Activated CD8-positive, alpha-beta memory T cell treated with anti-CD3 and anti-CD28 coated beads, Interleukin-2, amount 10 ng/mL, durations not matched to agents 7 days and 5 days (primary cell): Measurements from ENCODE around the gene NDFIP2. TPM values are rescaled to one million over a fixed set of nuclear protein-coding genes. Genes with fewer than 3 reads are reported as not detected.

Experiments used
- ATAC-seq: fragments of 150-1000 bp; cut with Tn5 transposase; one replicate; pipeline ENCODE4 v1.10.0; 2021; ENCODE audit warnings: moderate library complexity
- CTCF ChIA-PET: fragments of 350-600 bp; sonication (Branson Sonifier 250); formaldehyde crosslinking; loops from one replicate; lab custom pipeline; 2021; ENCODE audit warnings: antibody characterized with exemption; lab: Charles Lee
- DNase-seq: peaks from one replicate; pipeline ENCODE4 v3.0.0-alpha.2; 2020
- H3K27ac Mint-ChIP-seq: one replicate; pipeline ENCODE4 v1.8.0; 2021; ENCODE audit warnings: mild to moderate bottlenecking, mixed read lengths
- H3K27me3 Mint-ChIP-seq: one replicate; pipeline ENCODE4 v1.8.0; 2021; ENCODE audit warnings: mixed read lengths
- H3K36me3 Mint-ChIP-seq: one replicate; pipeline ENCODE4 v1.8.0; 2021; ENCODE audit warnings: mild to moderate bottlenecking, mixed read lengths
- H3K4me1 Mint-ChIP-seq: one replicate; pipeline ENCODE4 v1.8.0; 2021; ENCODE audit warnings: mixed read lengths
- H3K4me3 Mint-ChIP-seq: one replicate; pipeline ENCODE4 v1.8.0; 2021; ENCODE audit warnings: mild to moderate bottlenecking, moderate library complexity, mixed read lengths
- H3K9me3 Mint-ChIP-seq: one replicate; pipeline ENCODE4 v1.8.0; 2022; ENCODE audit warnings: low read depth, mixed read lengths
- total RNA-seq, 2 experiments: library from RNA; stranded (reverse); gene quantifications; one replicate each; pipeline ENCODE4 v1.2.3, GENCODE V29; 2021

The NDFIP2 gene
- total RNA-seq, 2 experiments from 2014 or later = 50.8 to 124 TPM

- no peak overlapping the region for H3K4me3 Mint-ChIP-seq
- CTCF ChIA-PET = interaction anchor here (1.5 to 2.3 kb wide), 4 partner anchors 10 to 79 kb away, joined by 3 to 13 read pairs (median 8); no protein-coding TSS in a partner anchor
- no peaks in the 10 kb centered on the region for H3K9me3 Mint-ChIP-seq
- DNase-seq (no peak), ATAC-seq (peak; percentile 56)
- H3K4me1 Mint-ChIP-seq = peaks cover 72% of the 10 kb centered on the region
- no peaks in the 10 kb centered on the region for H3K27me3 Mint-ChIP-seq
- peak overlapping the region; percentile 27 for H3K27ac Mint-ChIP-seq
- peaks cover 64% of the 10 kb centered on the region for H3K36me3 Mint-ChIP-seq
These were observed 22.6 kb downstream of the NDFIP2 start for GRCh38 chr13:79503473-79504017.

GRCh38 chr13:79508224-79508961 is 27.4 kb downstream of the NDFIP2 start:
- CTCF ChIA-PET = no interaction called here
- DNase-seq (no peak), ATAC-seq (no peak)
- H3K4me1 Mint-ChIP-seq = peaks cover 63% of the 10 kb centered on the region
- peaks cover 52% of the 10 kb centered on the region for H3K36me3 Mint-ChIP-seq
- H3K9me3 Mint-ChIP-seq = peaks cover 3% of the 10 kb centered on the region
- H3K4me3 Mint-ChIP-seq = no peak overlapping the region
- no peaks in the 10 kb centered on the region for H3K27me3 Mint-ChIP-seq
- no peak overlapping the region for H3K27ac Mint-ChIP-seq

GRCh38 chr13:79511611-79512010 is 30.7 kb downstream of the NDFIP2 start:
- peaks cover 57% of the 10 kb centered on the region for H3K36me3 Mint-ChIP-seq
- CTCF ChIA-PET = interaction anchor here (0.7 to 1.5 kb wide), 4 partner anchors 9 to 87 kb away, joined by 3 to 5 read pairs (median 3); no protein-coding TSS in a partner anchor
- peaks cover 60% of the 10 kb centered on the region for H3K4me1 Mint-ChIP-seq
- DNase-seq (no peak), ATAC-seq (no peak)
- H3K27me3 Mint-ChIP-seq = no peaks in the 10 kb centered on the region
- H3K27ac Mint-ChIP-seq = no peak overlapping the region
- H3K9me3 Mint-ChIP-seq = peaks cover 3% of the 10 kb centered on the region
- no peak overlapping the region for H3K4me3 Mint-ChIP-seq

GRCh38 chr13:79512950-79513349 is 32.0 kb downstream of the NDFIP2 start:
- CTCF ChIA-PET = interaction anchor here (1.2 to 2.0 kb wide), 4 partner anchors 10 to 31 kb away, joined by 3 to 7 read pairs (median 6); no protein-coding TSS in a partner anchor
- no peak for ATAC-seq
- H3K27me3 Mint-ChIP-seq = no peaks in the 10 kb centered on the region
- H3K36me3 Mint-ChIP-seq = peaks cover 56% of the 10 kb centered on the region
- peaks cover 3% of the 10 kb centered on the region for H3K9me3 Mint-ChIP-seq
- DNase-seq = no peak
- H3K4me1 Mint-ChIP-seq = peaks cover 64% of the 10 kb centered on the region
- H3K27ac Mint-ChIP-seq = no peak overlapping the region
- no peak overlapping the region for H3K4me3 Mint-ChIP-seq

GRCh38 chr13:79516595-79516994 is 35.6 kb downstream of the NDFIP2 start:
- Mint-ChIP-seq H3K27me3 (no peaks in the 10 kb centered on the region), H3K9me3 (no peaks in the 10 kb centered on the region), H3K36me3 (peaks cover 51% of the 10 kb centered on the region), H3K4me1 (peaks cover 59% of the 10 kb centered on the region), H3K4me3 (no peak overlapping the region), H3K27ac (no peak overlapping the region)
- CTCF ChIA-PET = interaction anchor here (1.1 to 2.1 kb wide), 6 partner anchors 14 to 125 kb away, joined by 3 to 10 read pairs (median 7); partner anchors contain the start of gene NDFIP2
- ATAC-seq (no peak), DNase-seq (no peak)

GRCh38 chr13:79519255-79519654 is 38.3 kb downstream of the NDFIP2 start:
- peaks cover 58% of the 10 kb centered on the region for H3K4me1 Mint-ChIP-seq
- H3K36me3 Mint-ChIP-seq = peaks cover 52% of the 10 kb centered on the region
- no peaks in the 10 kb centered on the region for H3K27me3 Mint-ChIP-seq
- H3K27ac Mint-ChIP-seq = no peak overlapping the region
- ATAC-seq (no peak), DNase-seq (no peak)
- CTCF ChIA-PET = no interaction called here
- H3K4me3 Mint-ChIP-seq = no peak overlapping the region
- H3K9me3 Mint-ChIP-seq = no peaks in the 10 kb centered on the region

- peaks cover 43% of the 10 kb centered on the region for H3K4me1 Mint-ChIP-seq
- DNase-seq = peak; percentile 85
- peaks cover 38% of the 10 kb centered on the region for H3K36me3 Mint-ChIP-seq
- no peaks in the 10 kb centered on the region for H3K27me3 Mint-ChIP-seq
- H3K27ac Mint-ChIP-seq = peak overlapping the region; percentile 93
- H3K9me3 Mint-ChIP-seq = no peaks in the 10 kb centered on the region
- peak; percentile 87 for ATAC-seq
- CTCF ChIA-PET = interaction anchor here (0.9 to 2.5 kb wide), 10 partner anchors 9 to 131 kb away, joined by 3 to 12 read pairs (median 5); partner anchors contain the start of gene NDFIP2
- peak overlapping the region; percentile 37 for H3K4me3 Mint-ChIP-seq
These were observed 41.6 kb downstream of the NDFIP2 start for GRCh38 chr13:79522583-79522982.

- no peaks in the 10 kb centered on the region for H3K27me3 Mint-ChIP-seq
- no peaks in the 10 kb centered on the region for H3K9me3 Mint-ChIP-seq
- peak; percentile 61 for DNase-seq
- no peak overlapping the region for H3K27ac Mint-ChIP-seq
- H3K36me3 Mint-ChIP-seq = peaks cover 29% of the 10 kb centered on the region
- peak; percentile 54 for ATAC-seq
- peaks cover 31% of the 10 kb centered on the region for H3K4me1 Mint-ChIP-seq
- CTCF ChIA-PET = interaction anchor here (0.6 to 2.8 kb wide), 6 partner anchors 10 to 134 kb away, joined by 3 to 13 read pairs (median 5); partner anchors contain the start of gene NDFIP2
- H3K4me3 Mint-ChIP-seq = no peak overlapping the region
These were observed 44.3 kb downstream of the NDFIP2 start for GRCh38 chr13:79525064-79525857.

GRCh38 chr13:79527698-79528097 is 46.7 kb downstream of the NDFIP2 start:
- Mint-ChIP-seq H3K36me3 (peaks cover 29% of the 10 kb centered on the region), H3K9me3 (no peaks in the 10 kb centered on the region), H3K4me3 (no peak overlapping the region), H3K4me1 (peaks cover 37% of the 10 kb centered on the region), H3K27ac (no peak overlapping the region), H3K27me3 (no peaks in the 10 kb centered on the region)
- no peak for ATAC-seq
- no peak for DNase-seq
- CTCF ChIA-PET = interaction anchor here (1.0 to 2.3 kb wide), 2 partner anchors 42 to 104 kb away, joined by 4 to 13 read pairs; no protein-coding TSS in a partner anchor

- H3K4me1 Mint-ChIP-seq = peaks cover 32% of the 10 kb centered on the region
- peaks cover 25% of the 10 kb centered on the region for H3K36me3 Mint-ChIP-seq
- H3K4me3 Mint-ChIP-seq = no peak overlapping the region
- no peaks in the 10 kb centered on the region for H3K27me3 Mint-ChIP-seq
- ATAC-seq (no peak), DNase-seq (no peak)
- CTCF ChIA-PET = interaction anchor here (1.0 to 2.3 kb wide), 2 partner anchors 43 to 105 kb away, joined by 4 to 13 read pairs; no protein-coding TSS in a partner anchor
- no peaks in the 10 kb centered on the region for H3K9me3 Mint-ChIP-seq
- no peak overlapping the region for H3K27ac Mint-ChIP-seq
These were observed 47.4 kb downstream of the NDFIP2 start for GRCh38 chr13:79528356-79528755.

- Mint-ChIP-seq H3K27ac (no peak overlapping the region), H3K9me3 (no peaks in the 10 kb centered on the region), H3K27me3 (no peaks in the 10 kb centered on the region), H3K4me1 (peaks cover 33% of the 10 kb centered on the region), H3K36me3 (peaks cover 28% of the 10 kb centered on the region), H3K4me3 (no peak overlapping the region)
- no peak for DNase-seq
- no peak for ATAC-seq
- CTCF ChIA-PET = interaction anchor here (2.0 to 2.3 kb wide), 2 partner anchors 12 to 105 kb away, joined by 4 to 13 read pairs; no protein-coding TSS in a partner anchor
These were observed 47.8 kb downstream of the NDFIP2 start for GRCh38 chr13:79528759-79529191.

- no peak overlapping the region for H3K4me3 Mint-ChIP-seq
- H3K4me1 Mint-ChIP-seq = peaks cover 38% of the 10 kb centered on the region
- no peaks in the 10 kb centered on the region for H3K9me3 Mint-ChIP-seq
- peaks cover 37% of the 10 kb centered on the region for H3K36me3 Mint-ChIP-seq
- ATAC-seq (no peak), DNase-seq (no peak)
- CTCF ChIA-PET = interaction anchor here (2.0 kb wide), 1 partner anchor 11 kb away, joined by 4 read pairs; no protein-coding TSS in a partner anchor
- no peaks in the 10 kb centered on the region for H3K27me3 Mint-ChIP-seq
- H3K27ac Mint-ChIP-seq = no peak overlapping the region
These were observed 48.9 kb downstream of the NDFIP2 start for GRCh38 chr13:79529817-79530216.
